Measurements from ENCODE around the gene TMEM245. TPM values are rescaled to one million over a fixed set of nuclear protein-coding genes. Genes with fewer than 3 reads are reported as not detected.

TMEM245 gene
- total RNA-seq, 1 experiment from 2014 or later = 34.8 TPM

DNA sequence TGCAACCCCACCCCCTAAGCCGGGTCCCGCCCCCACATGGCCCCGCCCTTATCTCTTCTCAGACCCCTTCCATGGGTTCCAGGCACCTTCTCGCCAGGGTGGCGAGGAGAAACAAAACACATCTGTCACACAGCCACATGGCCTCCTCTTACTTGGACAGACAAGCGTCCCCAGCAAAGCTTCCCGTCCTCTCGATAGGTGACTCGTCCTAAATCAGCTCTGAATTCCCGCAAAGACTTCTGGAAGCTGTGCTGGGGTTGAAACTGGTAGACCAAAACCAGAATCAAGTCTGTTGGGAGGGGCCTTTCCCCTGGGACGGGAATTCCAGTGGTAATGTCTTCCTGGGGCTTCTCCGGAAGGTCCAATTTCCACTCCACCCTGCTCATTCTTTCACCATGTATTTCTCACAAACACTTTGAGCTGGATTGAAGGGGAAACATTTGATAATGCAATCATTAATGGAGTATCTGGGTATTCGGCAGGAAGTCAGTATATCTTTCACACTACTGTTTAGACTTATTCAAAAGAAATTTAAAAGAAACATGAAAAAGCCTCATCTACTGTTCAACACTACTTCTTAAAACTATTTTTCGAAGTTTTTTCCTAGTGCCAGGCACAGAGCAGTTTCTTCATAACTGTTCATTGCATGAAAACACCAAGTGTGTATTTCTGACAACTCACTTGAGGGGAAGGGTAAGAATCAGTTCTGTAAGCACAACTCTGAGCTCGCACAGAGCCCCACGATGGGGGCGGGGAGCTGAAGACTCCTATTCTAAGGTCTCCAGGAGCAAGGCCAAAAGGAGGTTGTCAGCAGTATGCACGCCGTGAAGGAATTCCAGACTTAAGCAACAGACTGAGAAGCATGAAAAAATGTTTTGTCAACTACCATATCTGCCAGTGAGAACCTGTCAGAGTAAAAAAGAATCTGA, 105.8 kb downstream of the TMEM245 start:
- Histone ChIP-seq H3K4me1 (ENCODE audit: control insufficient read depth in 1 of 2, insufficient read depth in 2 of 2, low read length in 2 of 2) (peaks cover 35 to 42% of the 10 kb centered on the region in 2 experiments), H3K9me2 (ENCODE audit: insufficient read depth) (no peaks in the 10 kb centered on the region), H2AFZ (ENCODE audit: low read depth, low read length, poor library complexity, severe bottlenecking) (no peak overlapping the region), H3K4me2 (ENCODE audit: low read length) (peak overlapping the region; percentile 76), H3K27ac (ENCODE audit: low read depth, low read length) (peak overlapping the region; percentile 48; the same call in 1 of the 2 replicates), H3K4me3 (replicated peaks in 1 of 2; ENCODE audit: low read depth in 1 of 2, low read length in 2 of 2) (peak overlapping the region; percentile 17 to 84), H4K20me1 (ENCODE audit: insufficient read depth) (peaks cover 4% of the 10 kb centered on the region; the same call in 1 of the 2 replicates), H3K27me3 (ENCODE audit: insufficient read depth, low read length) (no peaks in the 10 kb centered on the region), H3K9me3 (ENCODE audit: control insufficient read depth in 1 of 2, insufficient read depth in 1 of 2, low read depth in 1 of 2, low read length in 2 of 2) (no peaks in the 10 kb centered on the region), H3K36me3 (ENCODE audit: control insufficient read depth in 1 of 2, insufficient read depth in 2 of 2, low read length in 2 of 2) (no peaks in the 10 kb centered on the region), H3K79me2 (ENCODE audit: insufficient read depth, low read length) (peaks cover 42% of the 10 kb centered on the region), H3K9ac (ENCODE audit: low read length) (peak overlapping the region; percentile 43)
- no TSS peak for BruUV-seq (replicated peaks)
- intact Hi-C loops (cut with micrococcal nuclease) = loop anchor here (5.0 kb wide), 1 partner anchor 93 kb away; no protein-coding TSS in a partner anchor
- CTCF ChIA-PET = no interaction called here
- POLR2A ChIA-PET = no interaction called here
- ATAC-seq (no peak), DNase-seq (ENCODE audit: low read depth, low spot score) (no peak)
- TF ChIP-seq JUND (IDR thresholded peaks at IDR 0.05) (no peak), TCF7L2 (IDR thresholded peaks at IDR 0.05; ENCODE audit: borderline replicate concordance, extremely low read depth, insufficient read depth, insufficient read length) (no peak), ELF1 (IDR thresholded peaks at IDR 0.05; ENCODE audit: borderline replicate concordance, low read depth) (no peak), EGR1 (IDR thresholded peaks at IDR 0.05; ENCODE audit: low read depth) (no peak; the same call in none of the 2 replicates), POLR2A (IDR thresholded peaks at IDR 0.05; ENCODE audit: borderline replicate concordance, extremely low read depth, insufficient read depth, insufficient read length) (no peak)
- TF ChIP-seq, protein P1, sequence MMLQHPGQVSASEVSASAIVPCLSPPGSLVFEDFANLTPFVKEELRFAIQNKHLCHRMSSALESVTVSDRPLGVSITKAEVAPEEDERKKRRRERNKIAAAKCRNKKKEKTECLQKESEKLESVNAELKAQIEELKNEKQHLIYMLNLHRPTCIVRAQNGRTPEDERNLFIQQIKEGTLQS (IDR thresholded peaks at IDR 0.05) = no peak
- TF ChIP-seq, protein P2, sequence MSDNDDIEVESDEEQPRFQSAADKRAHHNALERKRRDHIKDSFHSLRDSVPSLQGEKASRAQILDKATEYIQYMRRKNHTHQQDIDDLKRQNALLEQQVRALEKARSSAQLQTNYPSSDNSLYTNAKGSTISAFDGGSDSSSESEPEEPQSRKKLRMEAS (IDR thresholded peaks at IDR 0.05) = no peak; the same call in 1 of the 2 replicates
- TF ChIP-seq, protein P3, sequence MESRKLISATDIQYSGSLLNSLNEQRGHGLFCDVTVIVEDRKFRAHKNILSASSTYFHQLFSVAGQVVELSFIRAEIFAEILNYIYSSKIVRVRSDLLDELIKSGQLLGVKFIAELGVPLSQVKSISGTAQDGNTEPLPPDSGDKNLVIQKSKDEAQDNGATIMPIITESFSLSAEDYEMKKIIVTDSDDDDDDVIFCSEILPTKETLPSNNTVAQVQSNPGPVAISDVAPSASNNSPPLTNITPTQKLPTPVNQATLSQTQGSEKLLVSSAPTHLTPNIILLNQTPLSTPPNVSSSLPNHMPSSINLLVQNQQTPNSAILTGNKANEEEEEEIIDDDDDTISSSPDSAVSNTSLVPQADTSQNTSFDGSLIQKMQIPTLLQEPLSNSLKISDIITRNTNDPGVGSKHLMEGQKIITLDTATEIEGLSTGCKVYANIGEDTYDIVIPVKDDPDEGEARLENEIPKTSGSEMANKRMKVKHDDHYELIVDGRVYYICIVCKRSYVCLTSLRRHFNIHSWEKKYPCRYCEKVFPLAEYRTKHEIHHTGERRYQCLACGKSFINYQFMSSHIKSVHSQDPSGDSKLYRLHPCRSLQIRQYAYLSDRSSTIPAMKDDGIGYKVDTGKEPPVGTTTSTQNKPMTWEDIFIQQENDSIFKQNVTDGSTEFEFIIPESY (IDR thresholded peaks at IDR 0.05; ENCODE audit: extremely low read depth, insufficient replicate concordance, low read length) = no peak
- RAD21 ChIA-PET (ENCODE audit: low non-redundant PET in 1 of 2, low total read pairs in 2 of 2, uncharacterized antibody in 2 of 2, unreplicated experiment in 2 of 2) = interaction anchor here in 1 of 2 experiments (0.7 kb wide), 1 partner anchor 184 kb away, joined by 3 read pairs; no protein-coding TSS in a partner anchor
